SK-N-MC (cell line): ENCODE measurements around the gene CTRL.

Source experiments
- EZH2 ChIP-seq: fragments of 200-600 bp; sonication (generic); IDR thresholded peaks from one replicate; pipeline ENCODE4 v1.6.1; 2017; ENCODE audit warnings: antibody characterized with exemption
- FOXP2 ChIP-seq: optimal IDR thresholded peaks from 2 replicates; pipeline ENCODE3; 2011; ENCODE audit warnings: mild to moderate bottlenecking, moderate library complexity; ENCODE audit not compliant: insufficient read depth; ENCODE audit errors: extremely low read length, control extremely low read depth
- POLR2AphosphoS5 ChIP-seq: IDR thresholded peaks from 2 replicates; pipeline ENCODE4 v1.6.1; 2012; ENCODE audit warnings: mild to moderate bottlenecking, low read depth, low read length, borderline replicate concordance

- no peak for TF ChIP-seq EZH2
- TF ChIP-seq POLR2AphosphoS5: no peak
- no peak for TF ChIP-seq FOXP2
Measured at GRCh38 chr16:67902831-67903230, 28.8 kb downstream of the CTRL start.
